ENCODE data around the gene WIPF2.
A peak's percentile ranks its signal among the peaks of the same experiment; 100 is the strongest.

The WIPF2 gene

DNA sequence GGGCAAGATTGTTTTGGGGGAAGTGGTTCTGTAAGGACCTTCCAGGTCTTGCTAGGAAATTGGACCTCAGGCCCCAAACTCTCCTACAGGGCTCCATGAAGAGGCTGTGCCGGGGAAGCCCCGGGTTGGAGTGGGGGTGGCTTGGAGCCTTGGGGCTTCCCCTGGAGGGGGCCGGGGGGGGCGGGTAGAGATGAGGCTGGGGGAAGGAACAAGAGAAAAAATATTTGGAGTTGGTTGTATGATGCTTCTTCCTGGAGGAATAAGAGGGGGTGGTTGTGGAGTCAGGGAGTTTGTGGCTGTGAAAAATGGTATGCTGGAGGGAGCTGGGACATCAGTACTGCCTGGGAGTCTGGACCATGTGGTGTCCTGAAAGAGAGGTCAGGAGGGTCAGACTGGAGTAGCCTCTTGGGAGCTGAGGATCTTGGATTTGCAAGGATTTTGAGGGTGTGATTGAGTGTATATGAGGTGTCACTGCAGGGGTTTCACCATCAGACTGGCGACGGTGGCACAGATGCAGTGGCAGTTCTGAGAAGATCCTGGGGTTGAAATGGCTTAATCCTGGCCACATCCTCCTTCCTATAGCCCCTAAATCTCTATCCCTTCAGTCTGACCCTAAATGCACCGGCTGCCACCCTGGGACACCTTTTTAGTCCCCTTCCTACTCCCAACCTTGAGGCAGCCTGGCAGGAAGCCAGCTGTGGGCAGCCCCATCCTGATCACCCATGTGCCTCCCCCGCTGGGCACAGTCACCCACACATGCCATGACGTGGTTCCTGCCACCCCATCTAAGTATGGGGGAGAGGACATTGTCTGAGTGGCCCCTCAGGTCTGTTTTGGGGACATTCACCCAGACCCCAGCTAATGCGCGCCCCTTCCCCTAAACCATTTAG, 100.8 kb downstream of the WIPF2 start:
- peak; percentile 38 for DNase-seq (ENCODE audit: low read depth)
- H3K4me3 ChIP-seq (ENCODE audit: low read length) = peak overlapping the region; percentile 93
- TF ChIP-seq, protein P1, sequence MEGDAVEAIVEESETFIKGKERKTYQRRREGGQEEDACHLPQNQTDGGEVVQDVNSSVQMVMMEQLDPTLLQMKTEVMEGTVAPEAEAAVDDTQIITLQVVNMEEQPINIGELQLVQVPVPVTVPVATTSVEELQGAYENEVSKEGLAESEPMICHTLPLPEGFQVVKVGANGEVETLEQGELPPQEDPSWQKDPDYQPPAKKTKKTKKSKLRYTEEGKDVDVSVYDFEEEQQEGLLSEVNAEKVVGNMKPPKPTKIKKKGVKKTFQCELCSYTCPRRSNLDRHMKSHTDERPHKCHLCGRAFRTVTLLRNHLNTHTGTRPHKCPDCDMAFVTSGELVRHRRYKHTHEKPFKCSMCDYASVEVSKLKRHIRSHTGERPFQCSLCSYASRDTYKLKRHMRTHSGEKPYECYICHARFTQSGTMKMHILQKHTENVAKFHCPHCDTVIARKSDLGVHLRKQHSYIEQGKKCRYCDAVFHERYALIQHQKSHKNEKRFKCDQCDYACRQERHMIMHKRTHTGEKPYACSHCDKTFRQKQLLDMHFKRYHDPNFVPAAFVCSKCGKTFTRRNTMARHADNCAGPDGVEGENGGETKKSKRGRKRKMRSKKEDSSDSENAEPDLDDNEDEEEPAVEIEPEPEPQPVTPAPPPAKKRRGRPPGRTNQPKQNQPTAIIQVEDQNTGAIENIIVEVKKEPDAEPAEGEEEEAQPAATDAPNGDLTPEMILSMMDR (conservative IDR thresholded peaks at IDR 0.05; ENCODE audit: low read length) = no peak

DNA sequence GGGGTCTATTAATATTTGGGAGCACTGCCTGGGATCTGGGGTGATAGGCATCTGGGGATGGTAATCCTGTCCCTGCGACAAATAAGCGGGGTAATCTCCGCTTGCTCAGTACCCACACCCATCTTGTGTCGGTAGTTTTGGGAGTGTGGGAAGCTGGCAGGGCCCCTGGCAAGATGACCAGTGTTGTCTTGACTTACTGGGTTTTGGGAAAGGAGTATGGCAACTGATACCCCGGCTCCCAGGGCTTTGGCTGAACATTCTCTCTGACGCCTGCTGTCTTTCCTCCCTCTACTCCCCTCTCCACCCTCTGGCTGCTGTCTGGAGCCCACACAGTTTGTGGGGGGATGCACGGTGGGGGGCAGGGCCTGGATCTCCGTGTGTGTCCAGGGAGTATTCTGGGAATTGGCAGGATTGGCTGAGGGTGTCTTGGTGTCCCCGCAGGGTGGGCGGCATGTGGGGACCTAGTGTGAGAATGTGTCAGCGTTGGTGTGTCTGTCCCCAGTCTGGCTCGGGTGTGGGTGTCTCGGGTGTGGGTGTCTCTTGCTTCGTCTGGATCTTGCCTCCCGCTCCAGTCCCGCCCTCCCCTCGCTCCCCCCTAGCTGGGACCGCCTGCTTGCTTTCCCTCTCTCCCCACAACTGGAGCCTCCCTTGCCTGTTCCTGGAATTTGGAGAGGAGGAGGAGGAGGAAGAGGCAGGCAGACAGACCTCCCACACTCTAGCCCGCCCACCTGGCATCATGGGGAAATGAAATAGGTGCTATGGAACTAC, 101.8 kb downstream of the WIPF2 start:
- TF ChIP-seq, protein P1 (conservative IDR thresholded peaks at IDR 0.05; ENCODE audit: low read length) = no peak
- DNase-seq (ENCODE audit: low read depth) = peak; percentile 65
- peak overlapping the region; percentile 93 for H3K4me3 ChIP-seq (ENCODE audit: low read length)

DNA sequence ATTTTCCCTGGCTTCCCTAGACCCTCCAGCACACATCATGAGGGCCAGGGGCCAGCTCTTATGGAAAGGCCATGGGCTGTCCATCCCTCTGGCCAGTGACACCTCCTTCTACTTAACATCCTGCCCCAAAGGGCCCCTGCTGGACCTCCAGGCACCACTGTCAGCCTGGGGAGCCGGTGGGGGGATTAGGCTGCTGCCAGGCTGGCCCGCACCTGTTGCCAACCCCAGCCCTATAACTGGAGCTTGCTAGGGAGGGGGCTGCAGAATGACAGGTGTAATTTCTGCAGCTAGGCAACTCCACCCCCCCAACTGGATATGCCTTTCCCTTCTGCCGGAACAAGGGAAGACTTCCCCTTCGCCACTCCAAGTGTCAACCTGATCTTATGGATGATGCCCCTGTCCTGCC, 102.4 kb downstream of the WIPF2 start:
- peak overlapping the region; percentile 93 for H3K4me3 ChIP-seq (ENCODE audit: low read length)
- DNase-seq (ENCODE audit: low read depth) = no peak
- TF ChIP-seq, protein P1 (conservative IDR thresholded peaks at IDR 0.05; ENCODE audit: low read length) = no peak

DNA sequence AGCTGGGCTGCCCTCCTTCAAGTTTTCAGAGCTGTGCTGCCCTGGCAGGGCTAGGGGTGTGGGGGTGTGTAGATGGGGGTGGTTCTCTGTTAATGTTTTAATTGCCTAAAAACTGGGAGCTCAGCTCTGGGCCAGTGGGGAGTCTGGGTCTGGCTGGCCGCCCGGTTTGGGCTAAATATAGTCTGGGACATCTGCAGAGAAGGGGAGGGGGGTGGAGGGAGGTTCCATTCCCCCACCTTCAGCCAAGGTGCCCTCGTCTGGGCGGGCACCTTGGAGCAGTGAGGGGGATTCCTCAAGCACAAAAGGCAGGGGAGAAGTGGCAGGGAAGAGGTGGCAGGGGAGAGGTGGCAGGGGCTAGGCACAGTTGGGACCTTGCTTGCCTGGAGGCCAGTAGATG, 102.9 kb downstream of the WIPF2 start:
- DNase-seq (ENCODE audit: low read depth) = no peak
- TF ChIP-seq, protein P1 (conservative IDR thresholded peaks at IDR 0.05; ENCODE audit: low read length) = no peak
- H3K4me3 ChIP-seq (ENCODE audit: low read length) = peak overlapping the region; percentile 93

- TF ChIP-seq, protein P1 (conservative IDR thresholded peaks at IDR 0.05; ENCODE audit: low read length) = no peak
- peak; percentile 87 for DNase-seq (ENCODE audit: low read depth)
- H3K4me3 ChIP-seq (ENCODE audit: low read length) = peak overlapping the region; percentile 93
Observed at GRCh38 chr17:40322358-40323315, 103.5 kb downstream of the WIPF2 start.

All from AG10803 (cell line).